Suprapubic skin (tissue), 4 donors: ENCODE measurements around the gene GRIFIN.

Experiments used
- CTCF ChIP-seq, 2 donors: fragments of 200-600 bp in 1 of 2; fragments of 450-650 bp in 1 of 2; sonication (generic) in 1 of 2; IDR thresholded peaks; one replicate each; pipeline ENCODE4 v1.5.1; 2016 to 2019; ENCODE audit warnings: antibody characterized with exemption in 2 of 2, mild to moderate bottlenecking in 1 of 2, moderate library complexity in 1 of 2
- EP300 ChIP-seq: sonication (generic); formaldehyde crosslinking; IDR thresholded peaks from one replicate; pipeline ENCODE4 v1.6.1; 2017; ENCODE audit warnings: antibody characterized with exemption
- POLR2A ChIP-seq, 2 donors: fragments of 450-650 bp; IDR thresholded peaks; one replicate each; pipeline ENCODE4 v1.6.1; 2017; ENCODE audit warnings: antibody characterized with exemption in 2 of 2, mild to moderate bottlenecking in 2 of 2, moderate library complexity in 2 of 2
- POLR2AphosphoS5 ChIP-seq, 3 donors: sonication (generic); formaldehyde crosslinking; IDR thresholded peaks; one replicate each; pipeline ENCODE4 v1.6.1; 2017; ENCODE audit warnings: antibody characterized with exemption in 3 of 3

DNA sequence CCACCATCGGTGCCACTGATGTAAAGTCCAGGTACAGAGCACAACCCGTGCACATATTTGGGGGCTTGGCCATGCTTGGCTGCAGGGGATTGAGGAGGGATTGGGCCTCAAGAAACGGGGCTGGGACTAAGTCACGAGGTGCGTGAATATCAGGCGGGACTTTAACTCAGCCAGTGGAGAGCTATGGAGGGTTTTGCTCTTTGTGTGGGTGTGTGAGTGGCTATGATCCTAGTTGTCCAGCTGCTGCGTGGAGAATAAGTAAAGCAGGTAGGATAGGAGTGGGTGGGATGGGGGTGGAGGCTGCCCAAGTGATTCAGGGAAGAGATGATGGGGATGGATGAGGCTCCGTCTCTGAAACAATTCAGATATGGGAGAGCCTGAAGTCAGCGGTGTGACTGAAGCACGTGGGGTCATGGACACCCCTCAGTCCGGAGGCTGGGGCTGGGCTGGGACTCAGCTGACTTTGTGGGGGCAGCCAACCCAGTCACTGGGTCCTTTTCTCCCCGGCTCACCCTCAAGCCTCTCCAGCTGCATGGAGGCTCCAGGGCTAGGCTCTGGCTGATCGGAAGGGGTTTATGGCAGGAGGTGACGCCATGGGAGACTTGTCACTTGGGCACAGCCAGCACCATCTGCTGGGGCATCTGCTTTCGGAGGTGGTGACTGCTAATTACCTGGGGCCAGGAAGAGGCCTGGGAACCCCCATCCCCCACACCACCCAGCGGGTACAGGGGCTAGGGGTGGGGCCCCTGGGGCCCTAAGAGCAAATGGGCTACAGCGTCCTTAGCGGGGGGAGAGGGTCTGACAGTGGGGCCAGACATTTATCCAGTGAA is 41.7 kb upstream of the GRIFIN start:
- TF ChIP-seq CTCF (IDR thresholded peaks at IDR 0.05) = no peak
- TF ChIP-seq EP300 = no peak
- no peak for TF ChIP-seq POLR2A (IDR thresholded peaks at IDR 0.05)
- no peak for TF ChIP-seq POLR2AphosphoS5 (IDR thresholded peaks at IDR 0.05)
